Stimulated activated memory B cell treated with anti-CD40 and anti-IgM and Interleukin-4, amounts not matched to agents 10 μg/mL and 1 μg/mL and 100 μg/mL, for 72 hours (primary cell): ENCODE results near the gene TRPM3.

Experiments used
- ATAC-seq: fragments of 150-1000 bp; cut with Tn5 transposase; 2 replicates; pipeline ENCODE4 v1.10.0; 2021
- H3K27ac Mint-ChIP-seq: one replicate; pipeline ENCODE4 v1.8.0; 2022; ENCODE audit warnings: mild to moderate bottlenecking, mixed read lengths
- H3K27me3 Mint-ChIP-seq: one replicate; pipeline ENCODE4 v1.8.0; 2022; ENCODE audit warnings: mixed read lengths
- H3K36me3 Mint-ChIP-seq: one replicate; pipeline ENCODE4 v1.8.0; 2022; ENCODE audit warnings: mixed read lengths
- H3K4me1 Mint-ChIP-seq: one replicate; pipeline ENCODE4 v1.8.0; 2022; ENCODE audit warnings: mixed read lengths
- H3K4me3 Mint-ChIP-seq: one replicate; pipeline ENCODE4 v1.8.0; 2022; ENCODE audit warnings: mild to moderate bottlenecking, moderate library complexity, mixed read lengths
- H3K9me3 Mint-ChIP-seq: one replicate; pipeline ENCODE4 v1.8.0; 2022; ENCODE audit warnings: mixed read lengths

The TRPM3 gene

GRCh38 chr9:71071633-71072032, 49.8 kb downstream of the TRPM3 start:
- no peaks in the 10 kb centered on the region for H3K36me3 Mint-ChIP-seq
- no peak overlapping the region for H3K27ac Mint-ChIP-seq
- H3K4me1 Mint-ChIP-seq: no peaks in the 10 kb centered on the region
- no peaks in the 10 kb centered on the region for H3K27me3 Mint-ChIP-seq
- no peaks in the 10 kb centered on the region for H3K9me3 Mint-ChIP-seq
- no peak overlapping the region for H3K4me3 Mint-ChIP-seq
- no peak for ATAC-seq

GRCh38 chr9:71058660-71059059, 62.8 kb downstream of the TRPM3 start:
- Mint-ChIP-seq H3K4me1 (no peaks in the 10 kb centered on the region), H3K36me3 (no peaks in the 10 kb centered on the region), H3K4me3 (no peak overlapping the region), H3K27me3 (no peaks in the 10 kb centered on the region), H3K27ac (no peak overlapping the region), H3K9me3 (no peaks in the 10 kb centered on the region)
- ATAC-seq: no peak

- H3K27ac Mint-ChIP-seq: no peak overlapping the region
- no peaks in the 10 kb centered on the region for H3K27me3 Mint-ChIP-seq
- H3K4me3 Mint-ChIP-seq: no peak overlapping the region
- ATAC-seq: no peak
- H3K9me3 Mint-ChIP-seq: peaks cover 3% of the 10 kb centered on the region
- no peaks in the 10 kb centered on the region for H3K36me3 Mint-ChIP-seq
- no peaks in the 10 kb centered on the region for H3K4me1 Mint-ChIP-seq
These were observed 69.1 kb downstream of the TRPM3 start for GRCh38 chr9:71052287-71052686.

- no peak for ATAC-seq
- H3K27ac Mint-ChIP-seq: no peak overlapping the region
- H3K9me3 Mint-ChIP-seq: peaks cover 3% of the 10 kb centered on the region
- no peaks in the 10 kb centered on the region for H3K36me3 Mint-ChIP-seq
- no peaks in the 10 kb centered on the region for H3K4me1 Mint-ChIP-seq
- no peaks in the 10 kb centered on the region for H3K27me3 Mint-ChIP-seq
- H3K4me3 Mint-ChIP-seq: no peak overlapping the region
These were observed 73.1 kb downstream of the TRPM3 start for GRCh38 chr9:71048280-71048679.

- Mint-ChIP-seq H3K27me3 (no peaks in the 10 kb centered on the region), H3K9me3 (no peaks in the 10 kb centered on the region), H3K27ac (no peak overlapping the region), H3K36me3 (no peaks in the 10 kb centered on the region), H3K4me1 (no peaks in the 10 kb centered on the region), H3K4me3 (no peak overlapping the region)
- ATAC-seq: no peak
These were observed 78.9 kb downstream of the TRPM3 start for GRCh38 chr9:71042448-71042990.

GRCh38 chr9:71037521-71037920, 83.9 kb downstream of the TRPM3 start:
- no peak for ATAC-seq
- H3K4me1 Mint-ChIP-seq: no peaks in the 10 kb centered on the region
- H3K27ac Mint-ChIP-seq: no peak overlapping the region
- H3K27me3 Mint-ChIP-seq: no peaks in the 10 kb centered on the region
- no peaks in the 10 kb centered on the region for H3K9me3 Mint-ChIP-seq
- H3K36me3 Mint-ChIP-seq: no peaks in the 10 kb centered on the region
- no peak overlapping the region for H3K4me3 Mint-ChIP-seq

GRCh38 chr9:71036501-71036900, 84.9 kb downstream of the TRPM3 start:
- no peaks in the 10 kb centered on the region for H3K9me3 Mint-ChIP-seq
- no peaks in the 10 kb centered on the region for H3K27me3 Mint-ChIP-seq
- no peaks in the 10 kb centered on the region for H3K36me3 Mint-ChIP-seq
- no peaks in the 10 kb centered on the region for H3K4me1 Mint-ChIP-seq
- H3K4me3 Mint-ChIP-seq: no peak overlapping the region
- H3K27ac Mint-ChIP-seq: no peak overlapping the region
- no peak for ATAC-seq

GRCh38 chr9:71032779-71033178, 88.6 kb downstream of the TRPM3 start:
- Mint-ChIP-seq H3K9me3 (no peaks in the 10 kb centered on the region), H3K36me3 (no peaks in the 10 kb centered on the region), H3K4me3 (no peak overlapping the region), H3K27me3 (no peaks in the 10 kb centered on the region), H3K27ac (no peak overlapping the region), H3K4me1 (no peaks in the 10 kb centered on the region)
- no peak for ATAC-seq

- no peaks in the 10 kb centered on the region for H3K27me3 Mint-ChIP-seq
- H3K36me3 Mint-ChIP-seq: no peaks in the 10 kb centered on the region
- no peak overlapping the region for H3K27ac Mint-ChIP-seq
- ATAC-seq: no peak
- H3K9me3 Mint-ChIP-seq: no peaks in the 10 kb centered on the region
- no peaks in the 10 kb centered on the region for H3K4me1 Mint-ChIP-seq
- no peak overlapping the region for H3K4me3 Mint-ChIP-seq
These were observed 95.7 kb downstream of the TRPM3 start for GRCh38 chr9:71025728-71026127.

GRCh38 chr9:71025201-71025600, 96.2 kb downstream of the TRPM3 start:
- Mint-ChIP-seq H3K36me3 (no peaks in the 10 kb centered on the region), H3K27me3 (no peaks in the 10 kb centered on the region), H3K27ac (no peak overlapping the region), H3K9me3 (no peaks in the 10 kb centered on the region), H3K4me3 (no peak overlapping the region), H3K4me1 (no peaks in the 10 kb centered on the region)
- no peak for ATAC-seq

GRCh38 chr9:71010258-71010657, 111.2 kb downstream of the TRPM3 start:
- no peaks in the 10 kb centered on the region for H3K36me3 Mint-ChIP-seq
- H3K4me1 Mint-ChIP-seq: no peaks in the 10 kb centered on the region
- no peak overlapping the region for H3K4me3 Mint-ChIP-seq
- no peak overlapping the region for H3K27ac Mint-ChIP-seq
- no peaks in the 10 kb centered on the region for H3K27me3 Mint-ChIP-seq
- H3K9me3 Mint-ChIP-seq: peaks cover 3% of the 10 kb centered on the region
- ATAC-seq: no peak

- peaks cover 5% of the 10 kb centered on the region for H3K9me3 Mint-ChIP-seq
- H3K27ac Mint-ChIP-seq: no peak overlapping the region
- no peaks in the 10 kb centered on the region for H3K36me3 Mint-ChIP-seq
- H3K27me3 Mint-ChIP-seq: no peaks in the 10 kb centered on the region
- ATAC-seq: no peak
- no peak overlapping the region for H3K4me3 Mint-ChIP-seq
- no peaks in the 10 kb centered on the region for H3K4me1 Mint-ChIP-seq
These were observed 116.0 kb downstream of the TRPM3 start for GRCh38 chr9:71005456-71005855.

GRCh38 chr9:71004196-71004595, 117.2 kb downstream of the TRPM3 start:
- no peaks in the 10 kb centered on the region for H3K4me1 Mint-ChIP-seq
- no peaks in the 10 kb centered on the region for H3K36me3 Mint-ChIP-seq
- H3K27ac Mint-ChIP-seq: no peak overlapping the region
- H3K4me3 Mint-ChIP-seq: no peak overlapping the region
- ATAC-seq: no peak
- no peaks in the 10 kb centered on the region for H3K27me3 Mint-ChIP-seq
- H3K9me3 Mint-ChIP-seq: peaks cover 5% of the 10 kb centered on the region

GRCh38 chr9:71003346-71003745, 118.1 kb downstream of the TRPM3 start:
- Mint-ChIP-seq H3K27ac (no peak overlapping the region), H3K4me1 (no peaks in the 10 kb centered on the region), H3K36me3 (no peaks in the 10 kb centered on the region), H3K27me3 (no peaks in the 10 kb centered on the region), H3K9me3 (peaks cover 2% of the 10 kb centered on the region), H3K4me3 (no peak overlapping the region)
- no peak for ATAC-seq

- no peaks in the 10 kb centered on the region for H3K36me3 Mint-ChIP-seq
- peaks cover 2% of the 10 kb centered on the region for H3K9me3 Mint-ChIP-seq
- ATAC-seq: no peak
- H3K27me3 Mint-ChIP-seq: no peaks in the 10 kb centered on the region
- no peak overlapping the region for H3K27ac Mint-ChIP-seq
- no peak overlapping the region for H3K4me3 Mint-ChIP-seq
- no peaks in the 10 kb centered on the region for H3K4me1 Mint-ChIP-seq
These were observed 119.5 kb downstream of the TRPM3 start for GRCh38 chr9:71001780-71002386.

- no peak for ATAC-seq
- Mint-ChIP-seq H3K9me3 (peaks cover 2% of the 10 kb centered on the region), H3K27me3 (no peaks in the 10 kb centered on the region), H3K4me3 (no peak overlapping the region), H3K27ac (no peak overlapping the region), H3K36me3 (no peaks in the 10 kb centered on the region), H3K4me1 (no peaks in the 10 kb centered on the region)
These were observed 122.5 kb downstream of the TRPM3 start for GRCh38 chr9:70998962-70999361.

GRCh38 chr9:70995511-70995910, 125.9 kb downstream of the TRPM3 start:
- Mint-ChIP-seq H3K9me3 (no peaks in the 10 kb centered on the region), H3K27ac (no peak overlapping the region), H3K4me3 (no peak overlapping the region), H3K4me1 (no peaks in the 10 kb centered on the region), H3K36me3 (no peaks in the 10 kb centered on the region), H3K27me3 (no peaks in the 10 kb centered on the region)
- no peak for ATAC-seq
